Measurements from ENCODE around the gene SYT11.

DNA sequence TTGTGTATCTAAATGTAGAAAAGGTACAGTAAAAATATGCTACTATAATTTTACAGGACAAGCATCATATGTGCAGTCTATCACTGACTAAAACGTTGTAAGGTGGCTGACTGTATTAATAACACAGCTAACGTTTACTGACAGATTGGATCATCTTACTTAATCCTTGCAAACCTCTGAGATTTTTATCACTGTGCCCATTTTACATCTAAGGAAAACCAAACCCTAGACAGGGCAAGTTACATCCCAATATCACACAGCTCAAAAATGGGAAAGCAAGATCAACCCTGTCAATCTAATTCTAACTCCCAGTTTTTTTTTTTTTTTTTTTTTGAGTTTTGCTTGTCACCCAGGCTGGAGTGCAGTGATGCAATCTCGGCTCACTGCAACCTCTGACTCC lies 59.3 kb downstream of the SYT11 start:
- no peak for TF ChIP-seq EP300 (IDR thresholded peaks at IDR 0.05)
- TF ChIP-seq POLR2A (IDR thresholded peaks at IDR 0.05) = no peak
- TF ChIP-seq, protein P1, sequence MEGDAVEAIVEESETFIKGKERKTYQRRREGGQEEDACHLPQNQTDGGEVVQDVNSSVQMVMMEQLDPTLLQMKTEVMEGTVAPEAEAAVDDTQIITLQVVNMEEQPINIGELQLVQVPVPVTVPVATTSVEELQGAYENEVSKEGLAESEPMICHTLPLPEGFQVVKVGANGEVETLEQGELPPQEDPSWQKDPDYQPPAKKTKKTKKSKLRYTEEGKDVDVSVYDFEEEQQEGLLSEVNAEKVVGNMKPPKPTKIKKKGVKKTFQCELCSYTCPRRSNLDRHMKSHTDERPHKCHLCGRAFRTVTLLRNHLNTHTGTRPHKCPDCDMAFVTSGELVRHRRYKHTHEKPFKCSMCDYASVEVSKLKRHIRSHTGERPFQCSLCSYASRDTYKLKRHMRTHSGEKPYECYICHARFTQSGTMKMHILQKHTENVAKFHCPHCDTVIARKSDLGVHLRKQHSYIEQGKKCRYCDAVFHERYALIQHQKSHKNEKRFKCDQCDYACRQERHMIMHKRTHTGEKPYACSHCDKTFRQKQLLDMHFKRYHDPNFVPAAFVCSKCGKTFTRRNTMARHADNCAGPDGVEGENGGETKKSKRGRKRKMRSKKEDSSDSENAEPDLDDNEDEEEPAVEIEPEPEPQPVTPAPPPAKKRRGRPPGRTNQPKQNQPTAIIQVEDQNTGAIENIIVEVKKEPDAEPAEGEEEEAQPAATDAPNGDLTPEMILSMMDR (IDR thresholded peaks at IDR 0.05) = no peak
- TF ChIP-seq POLR2AphosphoS5 (IDR thresholded peaks at IDR 0.05) = no peak
